ENCODE results near the gene FXYD6. TPM values are rescaled to one million over a fixed set of nuclear protein-coding genes. Genes with fewer than 3 reads are reported as not detected.

FXYD6 gene
- total and polyA plus RNA-seq, 12 donors: 22.0 to 65.2 (median 36.1) TPM

DNA sequence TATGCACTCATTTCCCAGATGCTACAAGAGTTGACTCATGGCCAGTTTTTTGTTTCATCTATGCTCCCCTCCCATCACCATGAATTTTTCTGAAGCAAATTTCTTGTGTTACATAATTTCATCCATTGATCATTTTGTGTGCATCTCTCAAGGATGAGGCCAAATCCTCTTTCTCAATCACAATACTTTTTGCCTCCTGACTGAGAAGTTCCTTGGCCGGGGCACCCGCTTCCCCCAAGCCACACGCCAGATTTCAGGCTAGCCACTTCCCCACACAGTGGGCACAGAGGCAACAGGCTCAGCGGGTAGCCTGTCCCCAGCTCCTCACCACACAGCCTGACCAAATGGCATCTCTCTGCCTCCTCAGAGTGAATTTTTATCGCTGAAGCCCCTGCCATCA, 69.6 kb downstream of the FXYD6 start:
- Histone ChIP-seq H3K4me1 (peaks cover 0 to 23% (median 8%) of the 10 kb centered on the region in 9 donors), H3K27ac (no peak overlapping the region), H3K9me3 (no peaks in the 10 kb centered on the region), H3K36me3 (peaks cover 0 to 19% (median 0%) of the 10 kb centered on the region in 9 donors), H3K4me3 (no peak overlapping the region), H3K27me3 (peaks cover 0 to 3% (median 0%) of the 10 kb centered on the region in 7 donors)
- no peak for ATAC-seq
- intact Hi-C loops (cut with DNase I): loop anchor here in 7 of 10 donors (1.0 to 5.0 kb wide), 6 partner anchors 245 to 385 kb away; no protein-coding TSS in a partner anchor
- DNase-seq: no peak
- TF ChIP-seq CTCF (IDR thresholded peaks at IDR 0.05): no peak
- 86 to 96% methylated on average over 5 of the region's 5 CpGs for WGBS, 2 donors

- H3K4me1 ChIP-seq: peaks cover 0 to 23% (median 8%) of the 10 kb centered on the region in 9 donors
- H3K9me3 ChIP-seq: no peaks in the 10 kb centered on the region
- peaks cover 0 to 2% (median 0%) of the 10 kb centered on the region in 7 donors for H3K27me3 ChIP-seq
- 67% methylated on average over 1 of the region's 1 CpG for WGBS, 2 donors
- H3K27ac ChIP-seq: no peak overlapping the region
- no peak for ATAC-seq
- peaks cover 0 to 22% (median 0%) of the 10 kb centered on the region in 9 donors for H3K36me3 ChIP-seq
- no peak overlapping the region for H3K4me3 ChIP-seq
- no peak for DNase-seq
- TF ChIP-seq CTCF (IDR thresholded peaks at IDR 0.05): no peak
- intact Hi-C loops (cut with DNase I): loop anchor here in 7 of 10 donors (5.0 kb wide), 5 partner anchors 247 to 383 kb away; no protein-coding TSS in a partner anchor
These were observed 71.4 kb downstream of the FXYD6 start for GRCh38 chr11:117805045-117805444.

DNA sequence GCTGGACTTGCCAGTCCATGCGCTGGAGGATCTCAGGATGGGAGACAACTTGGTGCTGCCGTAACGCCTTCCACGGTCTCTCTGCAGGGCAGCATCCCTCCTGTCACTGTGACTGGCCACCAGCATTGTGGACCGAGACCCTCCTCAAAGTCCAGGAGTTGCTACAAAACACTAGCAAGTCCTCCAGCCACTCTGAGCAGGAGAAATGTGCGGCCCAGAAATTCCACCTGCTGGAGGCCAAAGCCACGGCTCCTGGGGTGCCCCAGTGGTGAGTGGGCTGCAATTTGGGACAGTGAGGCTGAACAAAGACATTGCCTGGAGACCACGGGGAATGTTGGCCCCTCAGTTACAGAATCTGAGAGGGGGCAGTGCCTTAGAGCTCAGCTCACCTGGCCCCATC, 72.6 kb downstream of the FXYD6 start:
- ATAC-seq (no peak), DNase-seq (no peak)
- Histone ChIP-seq H3K4me1 (peaks cover 0 to 16% (median under 1%) of the 10 kb centered on the region in 9 donors), H3K9me3 (no peaks in the 10 kb centered on the region), H3K27me3 (peaks cover 0 to 7% (median 0%) of the 10 kb centered on the region in 7 donors), H3K4me3 (no peak overlapping the region), H3K27ac (no peak overlapping the region), H3K36me3 (peaks cover 0 to 22% (median 0%) of the 10 kb centered on the region in 9 donors)
- intact Hi-C loops (cut with DNase I): no loop called here
- WGBS, 2 donors: 97 to 99% methylated on average over 8 of the region's 8 CpGs
- TF ChIP-seq CTCF (IDR thresholded peaks at IDR 0.05): no peak

- peaks cover 0 to 8% (median 0%) of the 10 kb centered on the region in 9 donors for H3K36me3 ChIP-seq
- intact Hi-C loops (cut with DNase I): no loop called here
- peaks cover 6 to 23% (median 19%) of the 10 kb centered on the region in 9 donors for H3K4me1 ChIP-seq
- DNase-seq: no peak
- no peaks in the 10 kb centered on the region for H3K9me3 ChIP-seq
- peaks cover 7 to 49% (median 33%) of the 10 kb centered on the region in 7 donors for H3K27me3 ChIP-seq
- no peak overlapping the region for H3K27ac ChIP-seq
- WGBS, 2 donors: 77 to 80% methylated on average over 5 of the region's 5 CpGs
- no peak for ATAC-seq
- no peak for TF ChIP-seq CTCF (IDR thresholded peaks at IDR 0.05)
- no peak overlapping the region for H3K4me3 ChIP-seq
These were observed 76.8 kb downstream of the FXYD6 start for GRCh38 chr11:117799634-117800033.

Measured in heart right ventricle (tissue), 16 donors.